SIG-M5 treated with dmso at 0.1 percent for 504 hours (cell line): ENCODE results near the gene MAP9.
A peak's percentile ranks its signal among the peaks of the same experiment; 100 is the strongest.
"Not testable (repeated sequence)": the region's sequence is repeated elsewhere in the genome, so short reads cannot be mapped to it uniquely, and the experiment has no call there.

Experiments used
- DNase-seq: peaks from one replicate; lab custom pipeline; 2025; ENCODE audit not compliant: unreplicated experiment; lab: John Stamatoyannopoulos, UW

MAP9 gene

DNA sequence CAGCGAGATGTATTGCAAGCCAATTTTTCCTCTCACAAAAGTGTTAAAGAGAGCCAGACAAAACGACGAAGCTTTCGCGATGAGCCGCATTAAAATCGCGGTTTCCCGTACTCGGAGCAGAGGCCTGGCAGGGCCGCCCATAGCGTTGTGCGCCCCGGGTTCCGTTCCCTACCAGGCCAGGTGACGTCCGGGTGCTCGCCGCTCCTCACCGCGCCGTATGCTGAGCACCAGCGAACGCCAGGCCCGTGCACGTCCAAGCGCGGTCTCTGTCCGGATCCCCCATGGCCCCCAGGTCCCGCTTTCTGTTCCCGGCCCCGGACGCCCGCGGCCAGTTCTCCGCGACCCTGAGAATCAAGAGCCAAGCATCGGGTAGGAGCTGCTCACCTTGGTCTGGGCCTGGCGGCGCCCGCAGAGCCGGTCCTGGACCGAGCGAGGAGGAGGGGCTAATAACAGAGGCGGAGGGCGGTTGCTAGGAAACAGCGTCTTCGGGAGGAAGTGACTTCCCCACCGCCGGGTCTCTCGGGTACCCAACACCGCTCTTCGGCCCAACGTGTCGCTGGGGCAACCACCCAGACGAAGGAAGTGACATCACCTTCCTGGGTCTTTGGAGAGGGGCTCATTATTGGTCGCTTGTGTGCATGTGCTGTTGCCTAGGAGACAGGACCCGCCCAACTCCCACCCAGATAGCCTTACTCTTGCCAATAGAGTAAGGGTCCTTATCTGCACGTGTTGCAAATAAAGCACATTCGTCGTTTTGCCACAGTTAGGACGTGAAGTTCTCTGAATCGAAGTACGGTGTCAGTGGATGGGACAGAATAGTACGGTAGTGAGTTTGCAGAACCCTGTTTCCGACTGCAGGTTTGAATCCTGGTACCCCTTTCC, at the start of gene MAP9:
Gene MAP9, minus strand, starts transcription at position 579 of the 882 bp plus-strand sequence. CDS start 1,115 bp downstream, outside the sequence.
- DNase-seq = peak; percentile 31

- not testable (repeated sequence) for DNase-seq
Measured at GRCh38 chr4:155424778-155425177, 48.0 kb upstream of the MAP9 start.

- DNase-seq = no peak
Measured at GRCh38 chr4:155423671-155424070, 46.9 kb upstream of the MAP9 start.

- DNase-seq = no peak
Measured at GRCh38 chr4:155419266-155419665, 42.5 kb upstream of the MAP9 start.

DNA sequence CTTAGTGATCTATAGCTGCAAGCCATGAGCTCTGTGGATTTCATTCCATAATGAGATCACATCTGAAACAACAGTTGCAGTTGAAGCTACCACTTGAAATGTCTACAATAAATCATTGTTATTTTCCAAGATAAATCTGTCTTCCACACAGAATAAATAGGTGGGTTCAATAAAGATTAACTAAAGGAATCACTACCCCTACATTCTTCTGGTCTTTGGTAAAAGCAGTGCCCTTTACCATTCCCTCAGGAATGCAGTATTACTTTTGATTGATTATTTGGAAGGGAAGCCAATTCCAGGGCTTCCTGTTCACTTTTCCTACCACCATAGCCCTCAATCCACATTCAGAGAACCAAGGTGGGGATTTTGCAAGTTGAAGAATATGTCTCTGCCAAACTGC, 38.9 kb upstream of the MAP9 start:
- DNase-seq = no peak

DNA sequence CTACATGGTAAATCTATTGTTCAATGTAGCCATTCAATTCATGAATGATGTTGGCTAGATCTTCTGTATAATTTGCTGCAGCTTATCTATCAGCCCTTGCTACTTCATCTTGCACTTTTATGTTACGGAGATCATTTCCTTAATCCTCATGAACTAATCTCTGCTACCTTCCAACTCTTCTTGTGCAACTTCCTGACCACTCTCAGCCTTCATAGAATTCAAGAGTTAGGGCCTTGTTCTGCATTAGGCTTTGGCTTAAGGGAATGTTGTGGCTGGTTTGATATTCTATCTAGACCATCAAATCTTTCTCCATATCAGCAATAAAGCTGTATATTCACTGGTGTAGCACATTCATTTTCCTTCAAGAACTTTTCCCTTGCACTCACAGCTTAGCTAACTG, 36.7 kb upstream of the MAP9 start:
- no peak for DNase-seq

DNA sequence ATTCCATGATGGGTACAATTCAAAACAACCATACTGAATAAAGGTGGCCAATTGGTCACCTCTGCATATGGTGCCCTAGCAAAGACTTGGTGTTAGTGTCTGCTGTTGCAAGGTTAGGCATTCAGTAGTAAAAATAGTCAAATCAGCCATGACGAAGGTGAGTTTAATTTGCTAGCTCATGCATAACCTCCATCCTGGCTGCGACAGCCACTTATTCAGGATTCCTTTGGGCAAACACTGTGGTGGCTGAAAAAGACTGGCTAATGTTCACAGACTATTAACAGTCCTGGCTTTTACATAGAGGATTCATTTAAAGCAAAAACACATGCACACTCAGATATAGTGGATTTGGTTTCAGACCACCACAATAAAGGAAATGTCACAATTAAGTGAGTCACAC, 34.8 kb upstream of the MAP9 start:
- DNase-seq = no peak

DNA sequence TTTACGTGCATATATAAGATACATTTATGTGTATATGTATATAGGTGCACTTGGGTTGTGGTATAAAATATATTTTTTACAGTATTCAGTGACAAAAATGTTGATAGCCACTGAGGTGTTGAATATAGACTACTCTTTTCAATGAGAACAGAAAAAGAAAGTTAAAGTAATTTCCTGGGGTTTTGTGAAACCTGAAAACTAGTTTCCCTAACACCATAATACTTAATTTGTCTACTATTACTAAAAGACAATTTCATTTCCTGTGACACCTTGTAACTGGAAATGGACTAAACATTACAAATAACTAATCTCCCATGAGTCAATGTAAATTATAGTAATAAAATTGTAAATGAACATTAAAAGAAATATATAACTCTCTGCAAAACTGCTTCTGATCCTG, 32.0 kb upstream of the MAP9 start:
- DNase-seq = no peak

- no peak for DNase-seq
Measured at GRCh38 chr4:155407480-155407879, 30.7 kb upstream of the MAP9 start.

- no peak for DNase-seq
Measured at GRCh38 chr4:155405059-155405458, 28.3 kb upstream of the MAP9 start.

GRCh38 chr4:155403886-155404285, 27.1 kb upstream of the MAP9 start:
- peak; percentile 14 for DNase-seq

DNA sequence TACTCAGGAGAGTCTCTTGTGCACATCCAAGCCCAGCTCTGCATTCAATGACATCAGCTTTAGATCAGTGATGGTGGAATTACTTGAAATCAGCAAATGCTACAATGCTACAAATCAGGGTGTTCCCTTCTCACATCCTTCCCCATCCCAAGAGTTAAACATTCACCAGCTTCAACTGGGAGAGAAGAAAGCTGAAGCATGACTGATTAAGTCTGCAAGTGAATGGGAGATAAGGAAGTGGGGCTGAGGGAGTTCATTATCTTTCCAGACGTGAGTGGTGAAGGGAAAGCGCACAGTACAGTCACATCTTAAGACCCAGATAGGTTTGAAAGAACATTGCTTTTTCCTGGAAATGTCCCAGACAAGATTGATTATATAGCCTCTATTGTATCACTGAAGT, 26.2 kb upstream of the MAP9 start:
- no peak for DNase-seq

- DNase-seq = no peak
Measured at GRCh38 chr4:155400893-155401292, 24.1 kb upstream of the MAP9 start.

GRCh38 chr4:155399974-155400697, 23.4 kb upstream of the MAP9 start:
- no peak for DNase-seq

- DNase-seq = no peak
Measured at GRCh38 chr4:155392481-155393184, 15.9 kb upstream of the MAP9 start.

DNA sequence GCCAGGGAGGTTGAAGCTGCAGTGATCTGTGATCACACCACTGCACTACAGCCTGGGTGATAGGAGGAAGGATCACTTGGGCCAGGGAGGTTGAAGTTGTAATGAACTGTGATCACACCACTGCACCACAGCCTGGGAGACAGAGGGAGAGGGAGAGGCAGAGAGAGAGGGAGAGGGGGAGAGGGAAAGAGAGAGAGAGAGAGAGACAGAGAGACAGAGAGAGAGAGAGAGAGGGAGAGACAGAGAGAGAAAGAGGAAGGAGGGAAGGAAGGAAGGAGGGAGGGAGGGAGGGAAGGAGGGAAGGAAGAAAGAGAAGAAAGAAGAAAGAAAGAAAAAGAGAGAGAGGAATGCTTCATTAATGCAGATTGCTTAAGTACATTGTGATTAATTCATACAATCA, 15.2 kb upstream of the MAP9 start:
- no peak for DNase-seq

GRCh38 chr4:155388162-155388561, 11.4 kb upstream of the MAP9 start:
- no peak for DNase-seq

GRCh38 chr4:155383541-155383940, 6.8 kb upstream of the MAP9 start:
- no peak for DNase-seq

GRCh38 chr4:155377276-155377675, 511 bp upstream of the MAP9 start:
- no peak for DNase-seq

DNA sequence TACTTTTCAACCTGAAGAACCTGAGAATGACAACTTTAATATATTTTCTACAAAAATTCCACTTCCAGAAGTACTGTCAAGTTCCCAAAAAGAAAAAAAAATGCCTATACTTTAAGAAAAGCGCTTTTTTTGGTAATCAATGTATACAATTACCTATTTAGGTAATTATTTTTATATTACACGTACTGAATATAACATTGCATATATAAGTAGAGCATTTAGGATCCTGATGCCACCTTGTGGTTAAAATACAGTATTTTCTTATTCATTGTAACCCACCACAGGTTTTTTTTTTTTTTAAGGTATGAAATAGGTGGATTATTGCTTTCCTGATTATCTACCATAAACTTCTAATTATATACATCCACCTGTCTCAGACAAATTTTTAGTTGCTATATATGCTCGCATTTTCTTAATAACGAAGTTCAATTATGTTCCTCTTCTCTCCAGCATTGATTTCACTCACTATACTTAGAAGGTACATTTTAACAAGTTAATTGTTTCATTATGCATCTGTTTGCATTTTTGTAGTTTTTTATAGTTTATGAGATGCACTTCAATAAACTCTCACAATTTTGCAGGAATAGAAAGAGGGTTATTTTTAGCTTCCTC, 5.2 kb downstream of the MAP9 start:
- peak; percentile 13 for DNase-seq

DNA sequence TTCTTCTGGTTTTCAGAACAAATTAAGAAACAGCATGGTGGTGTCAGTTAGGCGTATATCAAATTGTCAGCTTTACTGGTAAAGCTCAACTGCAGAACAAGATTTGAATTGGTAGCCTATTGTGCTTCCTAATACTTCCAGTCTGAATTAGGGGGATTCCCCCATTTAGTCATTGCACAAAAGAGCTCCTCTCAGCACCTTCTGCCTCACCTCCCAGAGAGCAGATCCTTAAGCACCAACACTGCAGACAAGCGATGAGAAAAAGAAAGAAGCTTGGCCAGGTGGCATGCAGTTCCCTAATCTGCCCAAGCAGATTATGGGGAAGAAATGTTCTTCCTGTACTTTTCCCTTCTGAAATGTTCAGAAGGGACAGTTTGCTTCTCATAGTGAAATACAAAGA, 9.2 kb downstream of the MAP9 start:
- no peak for DNase-seq
